22Rv1 (cell line): ENCODE measurements around the gene MAP4K4.

Experiments used
- H3K27ac ChIP-seq: fragments of 450-650 bp; 2 replicates; pipeline ENCODE4 v1.5.1; 2017
- ZFX ChIP-seq: fragments of 450-650 bp; IDR thresholded peaks from 2 replicates; pipeline ENCODE4 v1.6.1; 2017; ENCODE audit warnings: antibody characterized with exemption, borderline replicate concordance
- TF ChIP-seq, protein P1 (sequence below): fragments of 450-650 bp; IDR thresholded peaks from 2 replicates; pipeline ENCODE4 v1.5.1; 2017; ENCODE audit warnings: mild to moderate bottlenecking

The MAP4K4 gene

DNA sequence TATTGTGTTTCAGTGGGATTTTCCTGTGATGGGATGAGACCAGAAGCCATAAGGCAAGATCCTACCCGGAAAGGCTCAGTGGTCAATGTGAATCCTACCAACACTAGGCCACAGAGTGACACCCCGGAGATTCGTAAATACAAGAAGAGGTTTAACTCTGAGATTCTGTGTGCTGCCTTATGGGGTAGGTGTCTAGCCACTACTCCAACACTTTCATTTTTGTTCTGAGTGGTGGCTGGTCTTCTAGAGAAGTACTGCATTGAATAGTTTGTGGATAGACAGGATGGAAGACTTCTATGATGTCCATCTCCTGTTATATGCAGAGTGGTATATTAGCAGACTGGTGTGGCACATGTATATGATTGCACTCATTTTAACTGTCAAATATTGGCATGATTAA is 176.6 kb downstream of the MAP4K4 start:
- no peak overlapping the region for H3K27ac ChIP-seq
- TF ChIP-seq, protein P1, sequence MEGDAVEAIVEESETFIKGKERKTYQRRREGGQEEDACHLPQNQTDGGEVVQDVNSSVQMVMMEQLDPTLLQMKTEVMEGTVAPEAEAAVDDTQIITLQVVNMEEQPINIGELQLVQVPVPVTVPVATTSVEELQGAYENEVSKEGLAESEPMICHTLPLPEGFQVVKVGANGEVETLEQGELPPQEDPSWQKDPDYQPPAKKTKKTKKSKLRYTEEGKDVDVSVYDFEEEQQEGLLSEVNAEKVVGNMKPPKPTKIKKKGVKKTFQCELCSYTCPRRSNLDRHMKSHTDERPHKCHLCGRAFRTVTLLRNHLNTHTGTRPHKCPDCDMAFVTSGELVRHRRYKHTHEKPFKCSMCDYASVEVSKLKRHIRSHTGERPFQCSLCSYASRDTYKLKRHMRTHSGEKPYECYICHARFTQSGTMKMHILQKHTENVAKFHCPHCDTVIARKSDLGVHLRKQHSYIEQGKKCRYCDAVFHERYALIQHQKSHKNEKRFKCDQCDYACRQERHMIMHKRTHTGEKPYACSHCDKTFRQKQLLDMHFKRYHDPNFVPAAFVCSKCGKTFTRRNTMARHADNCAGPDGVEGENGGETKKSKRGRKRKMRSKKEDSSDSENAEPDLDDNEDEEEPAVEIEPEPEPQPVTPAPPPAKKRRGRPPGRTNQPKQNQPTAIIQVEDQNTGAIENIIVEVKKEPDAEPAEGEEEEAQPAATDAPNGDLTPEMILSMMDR: no peak

DNA sequence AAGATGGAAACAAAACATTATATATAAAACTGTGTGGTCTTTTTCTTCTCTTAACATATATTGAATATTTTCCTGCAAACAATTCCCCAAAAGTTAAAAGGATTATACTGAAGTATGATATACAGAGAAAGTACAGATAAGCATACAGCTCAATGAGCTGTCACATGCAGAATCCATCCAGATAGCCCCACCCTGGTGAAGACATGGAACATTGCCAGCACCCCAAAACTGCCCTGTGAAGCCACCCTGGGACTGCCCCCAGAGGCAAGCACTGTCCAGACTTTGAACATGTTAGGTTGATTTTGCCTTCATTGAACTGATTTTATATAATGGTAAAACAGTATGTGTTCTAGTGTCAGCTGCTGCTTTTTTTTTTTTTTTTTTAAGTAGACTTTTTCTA is 182.0 kb downstream of the MAP4K4 start:
- TF ChIP-seq, protein P1: no peak
- TF ChIP-seq ZFX: no peak

DNA sequence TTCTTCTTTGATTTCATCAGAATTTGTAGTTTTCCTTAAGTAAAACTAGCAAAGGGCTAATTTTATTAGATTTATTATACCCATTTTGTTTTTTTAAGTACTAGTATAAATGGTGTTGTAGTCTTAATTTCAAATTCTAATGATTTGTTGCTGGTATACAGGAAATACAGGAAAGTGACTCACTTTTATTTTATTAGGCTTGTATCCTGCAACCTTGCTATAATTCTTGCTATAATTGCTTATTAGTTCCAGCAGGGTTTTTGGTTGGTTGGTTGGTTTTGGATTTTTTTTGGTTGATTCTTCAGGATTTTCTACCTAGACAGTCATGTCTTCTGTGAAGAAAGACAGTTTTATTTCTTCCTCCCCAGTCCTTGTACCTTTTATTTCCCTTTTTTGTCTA is 183.6 kb downstream of the MAP4K4 start:
- H3K27ac ChIP-seq: no peak overlapping the region
- no peak for TF ChIP-seq ZFX

More for the DNA sequence above, 182.0 kb downstream of the MAP4K4 start:
- H3K27ac ChIP-seq: no peak overlapping the region

DNA sequence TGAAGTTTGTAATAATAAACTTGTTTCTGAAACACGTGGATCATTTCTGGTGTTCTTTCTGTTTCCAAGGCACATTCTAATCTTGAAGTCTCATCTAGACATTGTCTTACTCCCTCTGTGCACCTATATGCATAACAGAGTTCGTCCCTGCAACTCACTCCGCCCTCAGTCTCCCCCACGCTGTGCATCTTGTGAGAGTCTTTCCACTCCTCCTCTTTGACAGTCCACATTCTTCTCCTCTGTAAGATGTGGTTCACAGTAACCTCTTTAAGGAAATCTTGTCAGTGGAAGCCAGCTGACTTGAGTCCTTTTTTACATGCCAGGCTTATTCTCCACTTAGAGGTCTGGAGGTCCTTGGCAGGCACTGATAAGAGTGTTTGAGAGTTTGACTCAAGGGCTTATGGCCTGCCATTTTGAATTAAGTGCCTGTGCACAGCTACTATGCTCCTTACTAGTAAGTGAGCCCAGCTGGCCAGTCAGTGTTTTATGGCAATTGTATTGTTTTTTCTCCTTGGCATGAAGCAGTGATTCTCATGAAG is 185.3 kb downstream of the MAP4K4 start:
- no peak overlapping the region for H3K27ac ChIP-seq
- TF ChIP-seq, protein P1: no peak
- no peak for TF ChIP-seq ZFX

DNA sequence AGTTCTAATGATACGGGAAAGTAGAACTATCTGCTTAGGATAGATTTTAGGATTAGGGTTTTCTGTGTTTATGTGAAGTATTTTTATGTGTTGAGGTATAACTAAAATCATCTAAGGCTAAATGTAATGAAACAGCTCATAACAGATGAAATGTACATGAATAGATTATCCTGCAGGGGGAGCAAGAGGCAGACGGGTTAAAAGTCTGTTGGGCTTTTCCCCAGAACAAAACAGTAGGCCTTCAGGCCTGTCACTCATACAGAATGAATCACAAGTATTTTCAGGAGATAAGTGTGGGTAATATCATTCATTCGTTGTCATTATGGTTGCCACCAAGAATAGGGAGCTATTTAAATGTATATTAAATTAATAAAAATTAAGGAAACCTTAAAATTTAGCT is 186.4 kb downstream of the MAP4K4 start:
- no peak overlapping the region for H3K27ac ChIP-seq
- no peak for TF ChIP-seq ZFX
- TF ChIP-seq, protein P1: peak; percentile 82

DNA sequence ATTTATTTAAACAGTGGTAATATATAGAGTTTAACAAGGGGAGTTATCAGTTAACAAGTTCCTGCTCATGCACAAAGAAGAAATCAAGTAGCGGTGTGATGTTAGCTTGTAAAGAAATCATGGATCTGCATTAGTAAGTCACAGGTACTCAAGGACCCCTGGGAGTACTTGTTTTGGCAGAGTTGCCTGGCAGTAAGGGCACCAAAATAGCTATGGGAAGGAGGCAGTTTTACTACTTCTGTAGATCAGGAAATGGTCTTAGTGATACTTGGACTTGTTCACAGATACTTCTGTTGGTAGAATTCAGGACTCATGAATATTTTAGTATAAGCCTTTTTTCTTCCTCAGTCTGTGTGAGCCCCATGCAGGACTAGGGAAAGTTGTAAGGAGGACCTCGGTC is 186.9 kb downstream of the MAP4K4 start:
- H3K27ac ChIP-seq: no peak overlapping the region
- TF ChIP-seq ZFX: no peak
- TF ChIP-seq, protein P1: no peak

DNA sequence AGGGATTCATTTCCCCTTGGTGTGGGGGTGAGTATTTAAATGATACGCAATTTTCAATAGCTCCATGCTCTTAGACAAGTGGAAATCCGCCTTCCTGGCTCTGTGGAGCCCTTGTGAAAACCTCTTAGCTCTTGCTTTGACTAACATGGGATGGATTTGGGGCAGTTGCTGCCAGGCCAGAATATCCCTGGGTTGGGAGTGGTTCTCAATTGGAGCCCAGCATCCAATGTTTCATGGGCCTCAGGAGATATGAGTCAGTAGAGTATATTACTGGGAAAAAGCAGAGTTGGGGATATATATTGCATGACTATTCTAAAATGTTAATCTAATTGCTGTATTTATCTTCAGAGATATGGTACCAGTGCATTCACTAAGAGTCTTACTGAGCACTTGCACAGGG is 189.8 kb downstream of the MAP4K4 start:
- H3K27ac ChIP-seq: no peak overlapping the region
- TF ChIP-seq, protein P1: no peak
- no peak for TF ChIP-seq ZFX

DNA sequence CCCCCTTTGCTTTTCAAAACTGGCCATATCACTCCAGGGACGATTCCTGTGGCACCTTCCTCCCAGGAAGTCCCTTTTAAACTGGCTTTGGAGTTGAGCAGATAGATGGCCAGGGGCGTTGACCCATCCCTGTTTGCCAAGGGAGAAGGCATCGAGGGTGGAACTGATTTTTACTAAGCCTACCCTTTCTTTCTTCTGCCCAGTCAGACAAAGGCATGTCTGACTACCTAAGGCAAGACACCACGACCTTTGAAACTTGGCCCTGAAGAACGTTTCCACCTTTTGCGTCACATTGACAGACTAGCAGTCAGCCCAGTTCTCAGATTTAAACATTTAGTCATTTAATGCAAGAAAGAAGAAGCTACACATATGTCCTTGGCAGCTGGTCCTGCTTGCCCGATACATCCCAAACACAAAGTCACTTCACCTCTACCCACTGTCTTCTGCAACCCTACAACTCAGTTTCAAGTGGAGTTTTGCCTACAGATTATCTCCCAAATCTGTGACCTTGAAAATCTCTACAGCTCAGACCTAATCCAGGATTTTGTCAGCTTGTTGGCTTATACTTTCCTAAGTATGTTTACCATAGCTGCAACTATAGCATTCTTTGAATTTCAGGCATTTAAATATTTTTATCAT is 192.1 kb downstream of the MAP4K4 start:
- TF ChIP-seq, protein P1: no peak
- TF ChIP-seq ZFX: no peak
- no peak overlapping the region for H3K27ac ChIP-seq
